Mucosa of gallbladder (tissue), 1 donor: ENCODE data around the gene TSPAN5. TPM values are rescaled to one million over a fixed set of nuclear protein-coding genes. Genes with fewer than 3 reads are reported as not detected.
"Not testable (repeated sequence)": the region's sequence is repeated elsewhere in the genome, so short reads cannot be mapped to it uniquely, and the experiment has no call there.

Source experiments
- DNase-seq: peaks from one replicate; pipeline ENCODE4 v3.0.0-alpha.2; 2020; ENCODE audit warnings: low spot score
- total RNA-seq: library from RNA; stranded (reverse); gene quantifications from one replicate; pipeline ENCODE4 v1.2.1, GENCODE V29; 2021
- donor health status: DM: no; HTN: no; CAD: no.

TSPAN5 gene
- total RNA-seq, 1 donor from 2014 or later, result 3.2 TPM

GRCh38 chr4:98462487-98462886, 195.9 kb downstream of the TSPAN5 start:
- no peak for DNase-seq

- not testable (repeated sequence) for DNase-seq
These were observed 197.1 kb downstream of the TSPAN5 start for GRCh38 chr4:98461121-98461865.

- not testable (repeated sequence) for DNase-seq
These were observed 201.0 kb downstream of the TSPAN5 start for GRCh38 chr4:98457422-98457821.

- DNase-seq, result no peak
These were observed 206.3 kb downstream of the TSPAN5 start for GRCh38 chr4:98452091-98452490.

GRCh38 chr4:98448908-98449307, 209.5 kb downstream of the TSPAN5 start:
- no peak for DNase-seq

- no peak for DNase-seq
These were observed 210.8 kb downstream of the TSPAN5 start for GRCh38 chr4:98447648-98448047.

GRCh38 chr4:98446499-98447375, 211.7 kb downstream of the TSPAN5 start:
- DNase-seq, result peak; percentile 36

GRCh38 chr4:98444371-98444770, 214.0 kb downstream of the TSPAN5 start:
- no peak for DNase-seq

- no peak for DNase-seq
These were observed 223.6 kb downstream of the TSPAN5 start for GRCh38 chr4:98434816-98435215.

GRCh38 chr4:98433691-98434090, 224.7 kb downstream of the TSPAN5 start:
- DNase-seq, result no peak

- DNase-seq, result no peak
These were observed 227.6 kb downstream of the TSPAN5 start for GRCh38 chr4:98430708-98431403.

- DNase-seq, result no peak
These were observed 235.4 kb downstream of the TSPAN5 start for GRCh38 chr4:98423009-98423408.

- no peak for DNase-seq
These were observed 237.3 kb downstream of the TSPAN5 start for GRCh38 chr4:98421111-98421510.
